Stimulated activated CD4-positive, alpha-beta T cell treated with anti-CD3 and anti-CD28 coated beads, Interleukin-15, amount 100 ng/mL, for 1 hour (primary cell): Measurements from ENCODE around the gene THAP3.

Source experiments
- DNase-seq, 2 donors: peaks; one replicate each; pipeline ENCODE4 v3.0.0-alpha.2; 2020; ENCODE audit warnings: low read depth in 1 of 2, low spot score in 1 of 2

THAP3 gene

DNA sequence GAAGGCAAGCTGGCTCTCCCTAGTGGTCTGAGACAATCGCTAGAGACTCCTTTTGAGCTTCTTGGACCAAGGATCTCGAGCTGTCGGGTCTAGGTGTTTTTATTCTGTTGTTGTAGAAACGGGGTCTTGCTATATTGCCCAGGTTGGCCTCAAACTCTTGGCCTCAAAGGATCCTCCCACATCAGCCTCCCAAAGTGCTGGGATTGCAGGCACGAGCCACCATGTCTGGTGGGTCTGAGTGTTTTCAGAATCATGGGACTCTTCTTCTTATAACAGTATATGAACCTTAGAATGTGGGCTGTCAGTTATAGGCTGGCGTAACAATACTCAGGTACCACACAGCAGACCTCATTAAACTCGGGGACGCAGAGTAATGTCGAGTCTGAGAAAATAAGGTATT, 43.8 kb downstream of the THAP3 start:
- no peak for DNase-seq

DNA sequence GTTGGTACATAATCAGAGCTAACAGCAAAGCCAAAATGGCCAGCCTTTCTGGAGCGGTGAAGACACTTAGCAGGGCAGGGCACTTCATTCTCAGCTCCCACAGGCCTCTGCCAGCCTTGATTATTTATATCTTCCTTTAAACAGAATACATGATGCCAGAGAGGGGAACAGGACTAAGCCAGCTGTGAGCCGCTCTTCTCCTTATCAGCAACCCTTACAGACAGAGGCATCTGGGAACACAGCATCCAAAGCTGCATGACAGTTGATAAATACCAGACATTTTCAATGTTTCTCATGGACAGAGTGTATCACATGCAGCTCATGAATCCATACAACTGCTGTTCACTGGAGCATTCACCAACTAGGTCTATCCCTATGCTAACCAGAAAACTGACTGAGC, 47.9 kb downstream of the THAP3 start:
- DNase-seq = no peak

DNA sequence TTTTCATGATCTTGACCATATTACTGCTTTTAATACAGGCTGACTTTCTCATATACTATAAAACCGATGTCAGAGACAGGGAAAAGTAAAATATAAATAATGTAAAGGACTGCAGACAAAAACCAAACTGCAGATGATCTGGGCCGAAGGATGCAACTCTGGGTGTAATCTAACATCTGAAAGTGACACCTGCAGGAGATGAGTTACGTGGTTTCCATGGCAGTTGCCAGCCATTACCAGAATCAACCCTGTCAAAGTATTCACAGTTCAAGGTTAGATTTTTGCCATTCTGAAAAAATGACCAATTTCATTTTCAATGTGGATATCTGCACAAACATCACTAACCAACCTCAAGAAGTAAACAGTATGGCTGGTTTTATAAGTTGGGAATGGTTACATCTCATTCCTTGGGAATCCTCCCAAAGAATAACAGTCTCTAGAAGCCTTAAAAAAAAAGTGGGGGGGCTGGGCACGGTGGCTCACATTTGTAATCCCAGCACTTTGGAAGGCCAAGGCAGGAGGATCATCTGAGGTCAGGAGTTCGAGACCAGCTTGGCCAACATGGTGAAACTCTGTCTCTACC, 49.2 kb downstream of the THAP3 start:
- no peak for DNase-seq

DNA sequence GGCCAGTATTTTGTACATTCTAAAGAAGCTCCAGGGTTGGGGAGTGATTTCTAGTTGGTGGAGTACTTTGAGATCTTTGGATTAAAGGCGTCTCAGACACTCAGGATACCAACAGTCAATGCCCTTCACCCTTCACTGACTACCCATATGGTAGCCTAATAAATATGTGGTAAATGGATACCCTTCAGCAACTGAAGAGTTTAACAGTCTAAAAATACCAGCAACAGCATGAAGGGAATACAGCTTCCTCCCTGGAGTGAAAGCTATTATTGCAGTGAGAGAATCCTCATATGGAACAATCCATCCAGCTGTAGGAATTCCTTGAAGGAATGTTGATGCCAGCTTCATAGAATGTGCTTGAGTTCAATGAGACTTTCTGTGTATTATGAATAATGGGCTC, 50.1 kb downstream of the THAP3 start:
- no peak for DNase-seq

DNA sequence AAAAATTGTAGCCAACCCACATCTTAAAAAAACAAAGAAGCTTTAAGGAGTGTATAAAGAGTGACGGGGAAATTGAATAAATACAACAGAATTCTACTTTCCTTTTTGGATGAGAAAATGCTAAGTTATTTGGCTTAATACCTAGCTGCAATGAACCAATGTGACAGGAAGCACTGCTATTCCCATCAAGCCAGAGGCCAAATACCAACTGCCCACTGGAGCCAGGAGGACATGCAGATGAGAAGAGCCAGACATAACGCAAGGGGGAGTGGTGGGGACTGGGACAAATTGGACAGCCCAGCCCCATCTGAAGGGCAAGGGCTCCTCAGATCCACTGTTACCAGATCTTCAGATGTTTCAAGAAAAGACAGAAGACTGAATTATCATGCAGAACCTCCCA, 51.3 kb downstream of the THAP3 start:
- DNase-seq = no peak
